IPS-NIHi7 (cell line): Measurements from ENCODE around the gene RHBDF2.

Experiments
- DNase-seq: peaks from one replicate; pipeline ENCODE4 v3.0.0; 2012; ENCODE audit warnings: mixed read lengths; ENCODE audit errors: extremely low spot score

Gene RHBDF2

DNA sequence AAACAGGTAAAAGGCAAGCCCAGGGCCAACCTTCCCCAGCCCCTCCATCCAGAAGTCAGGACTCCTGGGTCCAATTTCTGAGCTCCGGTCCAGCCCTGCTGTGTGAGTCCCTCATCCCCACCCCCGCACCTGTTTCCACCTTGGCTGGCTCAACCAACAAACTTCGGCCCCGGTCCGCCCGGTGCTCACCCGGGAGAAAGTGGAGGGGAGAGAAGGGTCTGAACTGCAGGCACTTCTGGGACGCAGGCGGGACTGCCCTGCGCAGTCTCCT is 541 bp downstream of the RHBDF2 start:
- no peak for DNase-seq

DNA sequence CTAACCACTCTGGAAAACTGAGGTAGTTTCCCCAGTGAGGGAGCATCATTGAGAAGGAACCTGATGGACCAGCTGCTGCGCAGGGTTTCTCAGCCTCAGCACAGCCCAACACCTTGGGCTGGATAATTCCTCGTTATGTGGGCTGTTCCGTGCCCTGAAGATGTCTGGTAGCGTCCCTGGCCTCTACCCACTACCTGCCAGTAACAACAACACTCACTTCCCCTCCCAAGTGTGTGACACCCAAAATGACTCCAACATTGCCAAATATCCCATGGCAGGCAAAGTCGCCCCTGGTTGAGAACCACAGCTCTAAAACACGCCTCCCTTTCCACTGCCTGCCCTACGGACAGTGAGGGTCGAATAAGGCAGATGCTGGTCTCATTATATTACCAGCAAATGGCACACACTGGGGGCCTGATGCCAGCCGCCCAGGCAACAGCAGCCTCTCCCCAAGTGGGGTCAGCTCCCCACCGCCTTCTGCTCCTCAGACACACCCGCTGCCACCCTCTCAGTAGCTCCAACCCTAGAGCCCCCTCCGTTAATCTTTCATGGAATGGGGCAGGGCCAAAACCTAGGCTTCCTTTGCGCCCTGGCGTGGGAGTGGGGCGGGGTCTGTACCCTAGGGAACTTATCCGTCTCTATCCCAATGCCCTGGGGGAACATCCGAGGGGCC is 1.0 kb downstream of the RHBDF2 start:
- no peak for DNase-seq

DNA sequence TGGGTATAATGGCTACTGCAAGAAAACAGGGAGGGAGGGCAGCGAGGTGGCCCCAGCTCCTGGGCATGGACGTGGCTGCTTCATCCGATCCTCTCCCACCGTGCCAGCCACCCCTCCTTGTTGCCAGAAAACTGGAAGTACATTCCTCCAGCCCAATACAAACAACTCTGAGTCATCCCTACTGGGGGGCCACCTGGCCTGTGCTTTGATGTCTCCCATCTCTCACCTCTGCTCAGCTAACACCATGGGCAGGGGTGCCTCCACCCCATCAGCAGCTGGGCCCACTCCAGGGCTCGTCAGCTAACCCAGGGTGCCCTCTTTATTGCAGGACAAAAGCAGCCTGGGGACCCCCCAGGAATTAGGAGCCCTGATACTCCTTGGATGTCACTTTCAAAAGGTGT is 2.0 kb downstream of the RHBDF2 start:
- no peak for DNase-seq

DNA sequence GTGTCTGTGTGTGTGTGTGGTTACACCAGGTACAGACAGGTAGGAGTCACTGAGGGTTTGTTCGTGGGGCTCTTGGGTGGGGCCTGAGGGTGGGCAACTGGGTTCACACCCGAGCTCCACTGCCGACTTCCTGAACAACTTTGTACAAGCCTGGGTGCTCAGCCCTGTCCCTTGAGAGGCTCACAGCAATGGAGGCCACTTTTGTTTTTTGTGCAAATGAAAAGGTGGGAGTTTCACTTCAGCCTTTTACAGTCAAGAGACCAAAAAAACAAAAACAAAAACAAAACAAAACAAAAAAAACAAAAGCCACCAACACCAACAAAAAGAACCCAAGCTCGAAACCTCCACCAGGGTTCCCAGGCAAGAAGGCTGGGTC is 2.4 kb downstream of the RHBDF2 start:
- no peak for DNase-seq

DNA sequence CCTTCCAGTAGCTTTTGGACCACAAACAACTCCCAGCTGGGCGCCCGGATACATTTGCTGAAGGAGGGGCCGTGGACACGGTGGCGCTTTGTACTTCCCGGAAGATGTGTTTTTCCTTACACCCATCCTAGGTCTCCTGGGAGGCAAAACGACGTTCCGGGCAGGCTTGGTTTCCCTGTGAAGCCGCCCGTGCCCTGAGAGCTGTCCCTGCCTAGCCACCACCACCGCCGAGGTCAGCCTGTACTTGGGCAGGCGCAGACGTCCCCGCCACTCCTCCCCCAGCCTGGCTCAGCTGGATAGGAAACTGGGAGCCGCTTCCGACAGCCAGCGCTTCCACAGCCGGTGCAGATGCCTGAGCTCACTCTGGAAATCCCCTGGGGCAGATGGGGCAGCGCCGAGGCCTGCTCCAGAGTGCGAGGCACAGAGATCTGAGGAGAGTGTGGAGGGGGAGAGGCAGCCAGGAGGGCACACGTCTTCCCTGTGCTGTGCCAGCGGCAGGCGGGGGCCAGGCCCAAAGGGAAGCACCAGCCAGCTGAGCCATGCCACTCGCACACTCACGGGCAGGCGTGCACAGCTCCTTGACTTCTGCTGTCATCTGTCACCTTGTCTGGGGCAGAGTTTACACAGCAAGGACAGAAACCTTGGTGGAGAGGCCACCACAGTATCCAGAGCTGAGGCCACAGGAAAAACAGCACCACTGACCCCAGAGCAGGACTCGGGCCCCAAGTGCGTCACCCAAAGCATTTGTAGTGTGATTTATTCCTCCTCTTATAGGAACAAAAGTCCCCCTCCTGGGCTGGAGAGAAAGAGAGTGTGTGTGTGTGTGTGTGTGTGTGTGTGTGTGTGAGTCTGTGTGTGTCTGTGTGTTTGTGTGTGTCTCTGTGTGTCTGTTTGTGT is 3.0 kb downstream of the RHBDF2 start:
- DNase-seq = peak; percentile 73

DNA sequence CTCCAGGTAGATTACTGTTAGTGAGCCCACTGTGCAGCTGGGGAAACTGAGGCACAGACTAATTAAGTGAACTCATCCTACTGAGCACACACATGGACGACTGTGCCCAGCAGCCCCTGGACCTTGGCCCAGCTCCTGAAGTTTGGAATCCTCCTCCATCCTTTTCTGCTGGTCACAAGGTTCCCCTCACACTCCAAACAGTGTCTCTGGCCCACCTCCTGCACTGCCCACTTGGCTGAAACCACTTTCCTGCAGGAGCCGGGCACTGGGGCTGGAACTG is 3.6 kb downstream of the RHBDF2 start:
- no peak for DNase-seq

DNA sequence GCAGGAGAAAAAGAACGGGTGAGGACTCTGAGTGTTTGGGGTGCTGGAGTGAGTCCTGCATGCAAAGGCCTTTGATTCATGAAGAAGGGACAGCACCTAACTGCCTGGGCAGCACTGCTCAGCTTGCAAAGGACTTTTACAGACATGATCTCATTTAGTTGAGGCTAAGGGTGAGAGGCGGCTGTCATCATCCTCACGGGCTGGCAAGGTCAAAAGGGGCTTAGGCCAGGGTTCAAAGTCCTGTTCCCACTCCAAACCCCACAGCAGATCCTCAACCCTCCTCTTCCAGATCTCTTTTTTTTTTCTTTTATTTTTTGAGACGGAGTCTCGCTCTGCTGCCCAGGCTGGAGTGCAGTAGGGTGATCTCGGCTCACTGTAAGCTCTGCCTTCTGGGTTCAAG is 4.8 kb downstream of the RHBDF2 start:
- DNase-seq = no peak

DNA sequence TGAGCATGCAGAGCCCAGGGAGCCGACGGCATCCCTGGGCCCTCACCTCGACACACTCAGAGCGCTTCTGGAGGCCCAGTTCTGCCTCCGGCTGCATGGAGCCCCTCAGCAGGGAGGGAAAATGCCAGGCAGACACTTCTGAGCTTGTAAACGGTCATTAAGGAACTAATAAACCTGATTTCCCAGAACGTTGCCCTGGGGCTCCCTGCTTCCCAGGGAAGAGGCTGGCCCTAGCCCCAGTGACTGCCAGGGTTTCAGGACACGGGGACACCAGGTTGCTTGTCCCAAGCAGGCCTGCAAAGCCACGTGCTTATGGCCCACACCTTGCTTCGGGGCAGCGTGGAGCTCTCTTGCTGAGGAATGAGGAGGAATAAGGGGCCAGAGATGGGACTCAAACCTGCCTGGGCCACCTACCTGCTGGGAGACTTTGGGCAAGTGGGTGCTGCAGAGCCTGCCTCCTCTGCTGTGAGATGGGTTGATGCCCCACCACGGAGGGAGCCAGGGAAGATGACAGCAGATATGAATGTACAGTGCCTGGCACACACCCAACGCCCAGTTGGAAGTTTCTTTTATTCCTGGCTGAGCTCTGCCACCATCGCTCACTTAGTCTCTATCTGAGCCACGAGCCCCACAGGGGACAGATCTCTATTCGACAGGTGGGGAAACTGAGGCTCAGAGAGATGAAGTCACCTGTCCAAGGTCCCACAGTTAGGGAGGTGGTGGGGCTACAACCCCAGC is 5.4 kb downstream of the RHBDF2 start:
- no peak for DNase-seq

DNA sequence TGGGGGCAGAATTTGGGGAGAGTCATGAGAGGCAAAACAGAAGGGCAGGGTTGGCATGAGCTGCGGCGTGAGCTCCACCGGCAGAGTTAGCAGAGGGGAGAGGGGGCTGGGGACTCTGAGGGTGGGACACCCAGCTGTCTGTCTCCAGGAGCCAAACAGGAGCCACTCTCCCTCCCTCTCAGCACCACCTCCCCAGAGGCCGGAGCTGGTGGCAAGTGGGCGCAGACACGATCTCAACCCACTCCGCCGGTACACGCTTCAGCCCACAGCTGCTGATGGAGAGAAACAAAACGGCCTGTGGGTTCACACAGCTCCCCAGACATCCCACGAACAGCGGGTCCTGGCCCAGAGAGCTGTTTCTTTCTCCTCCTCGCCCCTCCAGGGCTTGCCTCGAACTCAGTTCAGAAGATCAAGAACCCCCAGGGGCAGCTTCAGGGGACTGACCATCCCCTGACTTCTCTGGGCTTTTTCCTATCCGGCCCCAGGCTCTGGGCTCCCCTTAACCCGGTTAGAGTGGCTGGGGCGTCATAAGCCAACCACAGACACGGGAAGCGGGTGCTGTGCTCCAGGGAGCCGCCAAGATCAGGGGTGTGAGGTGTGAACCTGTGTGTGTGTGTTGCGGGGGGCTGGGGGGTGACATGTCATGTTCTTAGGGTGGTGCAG is 7.6 kb downstream of the RHBDF2 start:
- no peak for DNase-seq

DNA sequence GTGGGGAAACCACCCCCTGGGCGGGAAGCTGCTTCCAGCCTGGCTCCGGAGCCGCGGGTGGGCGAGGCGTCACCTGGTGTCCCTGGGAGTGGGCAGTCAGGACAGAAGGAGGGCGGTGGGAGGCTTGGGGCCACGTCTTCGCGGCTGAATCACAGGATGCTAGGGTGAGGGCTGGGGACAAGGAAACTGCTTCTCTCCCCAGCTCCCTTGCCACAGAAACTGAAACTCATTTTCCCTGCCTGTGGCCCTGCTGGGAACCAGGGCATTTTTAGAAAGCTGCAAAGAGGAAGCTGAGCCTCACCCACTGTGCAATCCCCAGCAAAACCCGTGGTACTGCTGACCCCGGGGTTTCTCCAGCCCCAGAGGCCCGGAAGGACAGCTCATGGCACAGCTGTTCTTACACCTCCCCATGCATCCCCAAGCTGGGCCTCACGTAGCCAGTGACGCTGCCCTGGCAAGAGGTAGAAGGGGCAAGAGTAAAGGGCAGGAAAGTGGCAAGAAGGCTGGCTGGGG is 8.2 kb downstream of the RHBDF2 start:
- DNase-seq = no peak

DNA sequence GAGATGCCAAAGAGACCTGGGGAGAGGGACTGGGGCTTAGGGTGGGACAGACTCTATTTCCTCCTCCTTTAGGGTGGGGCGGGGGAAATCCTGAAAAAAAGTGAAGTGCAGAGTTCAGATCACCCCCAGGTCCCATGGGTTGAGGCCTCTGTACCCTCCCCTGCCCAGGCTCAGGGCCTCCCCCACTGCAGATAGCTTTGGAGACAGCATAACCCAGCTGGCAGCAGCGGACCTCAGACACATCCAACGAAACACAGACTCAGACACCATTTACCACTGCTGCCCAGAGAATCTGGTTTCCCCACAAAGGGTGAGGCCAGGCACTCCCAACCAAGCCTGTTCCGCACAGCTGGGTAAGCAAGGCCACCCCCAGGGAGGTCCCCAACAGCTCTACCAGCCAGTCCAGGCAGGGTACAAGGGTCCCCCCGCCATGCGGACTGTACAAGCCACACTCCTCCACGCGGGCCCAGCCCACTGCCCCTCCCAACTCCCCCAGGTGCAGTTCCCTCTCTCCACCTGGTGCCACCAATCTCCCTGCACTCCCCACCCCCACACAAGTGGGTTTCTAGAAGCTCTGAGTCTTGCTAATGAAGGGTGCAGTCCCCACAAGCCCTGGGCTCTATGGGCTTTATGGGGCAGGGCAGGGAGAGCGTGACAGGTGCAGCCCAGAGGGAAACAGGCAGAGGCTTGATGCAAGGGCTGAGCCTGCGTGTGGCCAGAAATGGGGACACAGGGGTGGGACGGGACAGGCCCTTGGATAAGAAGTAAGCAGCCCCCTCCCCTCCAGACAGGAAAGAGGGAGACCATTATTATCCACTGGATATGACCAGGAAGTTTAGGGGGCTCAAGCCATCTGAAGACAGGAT is 8.9 kb downstream of the RHBDF2 start:
- DNase-seq = no peak

DNA sequence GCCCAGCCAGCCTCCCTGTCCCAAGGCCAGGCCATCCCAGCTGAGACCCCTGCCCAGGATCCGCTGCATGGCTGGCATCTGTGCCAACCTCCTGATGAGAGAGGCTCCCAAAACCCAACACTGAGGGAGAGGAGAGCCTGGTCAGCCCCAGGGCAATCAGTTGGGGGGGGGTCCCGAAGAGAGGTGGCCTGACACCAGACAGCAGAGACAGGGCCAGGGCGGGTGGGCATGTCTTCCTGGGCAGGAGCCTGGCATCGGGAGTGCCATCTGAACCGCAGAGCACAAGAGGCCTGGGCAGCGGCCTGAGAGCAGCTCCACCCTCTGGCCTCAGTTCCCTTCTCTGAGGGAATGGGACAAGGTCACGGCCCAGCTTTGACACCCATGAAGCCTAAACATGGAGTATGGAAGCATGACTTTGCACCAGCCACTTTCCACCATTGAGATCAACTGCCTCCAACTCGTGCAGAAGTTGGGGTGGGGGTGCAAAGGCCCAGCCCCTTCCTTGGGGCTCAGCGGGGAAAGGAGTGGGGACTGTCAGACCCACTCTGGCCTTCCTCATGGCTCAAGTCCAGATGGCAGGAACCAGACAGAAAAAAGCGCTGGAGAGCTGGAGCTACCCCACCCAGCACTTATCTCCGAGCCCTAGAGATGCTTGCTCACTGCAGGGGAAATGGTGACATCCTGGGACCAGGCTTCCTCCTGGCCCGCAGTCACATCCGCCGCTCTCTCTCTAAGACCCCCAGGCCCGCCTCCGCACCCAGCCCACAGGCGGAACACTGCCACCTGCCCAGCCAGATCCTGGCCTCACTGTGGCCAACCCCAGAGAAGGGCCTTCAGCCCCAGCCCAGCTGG is 9.7 kb downstream of the RHBDF2 start:
- no peak for DNase-seq

DNA sequence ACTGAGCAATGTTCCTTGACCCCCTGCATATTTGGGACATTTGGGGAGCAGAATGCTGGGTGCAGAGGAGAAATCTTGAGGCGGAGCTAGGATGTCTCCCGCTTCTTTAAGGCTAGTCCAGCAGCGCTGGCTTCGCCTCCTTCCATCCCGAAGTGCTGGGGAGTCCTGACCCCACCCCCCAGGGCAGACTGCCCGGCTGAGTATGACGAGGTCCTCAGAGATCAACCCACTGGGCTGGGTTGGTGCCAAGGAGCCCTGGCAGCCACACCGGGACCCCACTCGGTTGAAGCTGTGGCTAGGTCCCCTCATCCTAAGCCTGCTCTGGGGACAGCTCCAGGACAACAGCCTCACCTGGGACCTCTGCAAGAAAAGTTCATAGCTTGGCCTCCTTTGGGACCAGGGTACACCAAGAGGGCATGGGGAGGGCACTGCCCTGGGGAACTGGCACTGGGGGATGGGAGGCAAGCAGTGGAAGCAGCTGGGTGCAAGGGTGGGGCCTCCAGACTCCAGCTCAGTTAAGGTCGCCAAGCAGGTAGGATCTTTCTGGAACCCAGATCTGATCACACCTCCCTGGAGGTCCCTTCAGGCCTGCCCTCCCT is 11.0 kb downstream of the RHBDF2 start:
- no peak for DNase-seq

DNA sequence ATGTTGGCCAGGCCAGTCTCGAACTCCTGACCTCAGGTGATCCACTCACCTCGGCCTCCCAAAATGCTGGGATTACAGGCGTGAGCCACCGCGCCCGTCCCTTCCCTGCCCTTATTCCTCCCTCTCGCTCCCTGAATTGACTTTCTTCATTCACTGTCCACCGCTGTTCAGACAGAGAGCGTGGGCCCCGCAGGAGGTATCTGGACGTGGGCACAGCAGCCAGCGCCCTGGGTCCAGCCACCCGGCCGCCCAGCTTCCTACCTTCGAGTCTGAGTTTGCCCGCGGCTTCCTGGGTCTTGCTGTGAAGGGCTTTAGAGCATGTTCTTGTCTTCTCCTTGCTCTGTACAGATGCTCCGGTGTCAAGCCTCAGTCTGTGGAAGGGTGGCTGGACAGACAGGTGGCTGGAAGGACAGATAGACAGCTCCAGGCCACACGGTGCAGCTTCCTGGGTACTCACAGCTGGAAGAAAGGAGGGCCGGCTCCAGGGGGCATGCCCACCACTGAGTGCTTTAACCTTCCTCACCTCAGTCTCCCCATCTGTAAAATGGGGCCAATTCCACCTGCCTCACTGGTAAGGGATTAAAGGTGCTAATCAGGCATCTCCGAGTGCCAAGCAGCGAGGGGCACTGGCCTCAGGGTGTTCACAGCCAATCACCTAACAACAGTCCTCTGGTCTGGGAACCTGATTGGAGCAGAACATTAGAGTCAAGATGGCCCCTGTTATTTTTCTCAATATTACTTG is 13.6 kb downstream of the RHBDF2 start:
- DNase-seq = no peak

DNA sequence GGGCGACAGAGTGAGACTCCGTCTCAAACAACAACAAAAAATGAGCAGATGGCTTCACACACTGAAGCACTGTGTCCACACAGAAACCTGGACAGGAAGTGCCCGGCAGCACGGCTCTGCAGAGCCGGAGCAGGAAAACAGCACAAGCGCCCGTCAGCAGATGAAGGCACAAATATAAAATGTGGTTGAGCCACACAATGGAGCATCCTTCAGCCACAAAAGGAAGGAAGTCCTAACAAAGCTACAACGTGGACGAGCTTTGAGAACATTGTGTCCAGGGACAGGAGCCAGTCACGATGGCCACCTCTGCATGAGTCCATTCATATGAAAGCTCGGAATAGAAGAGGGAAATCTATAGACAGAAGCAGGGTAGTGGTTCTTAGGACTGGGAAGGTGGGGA is 15.7 kb downstream of the RHBDF2 start:
- DNase-seq = no peak

DNA sequence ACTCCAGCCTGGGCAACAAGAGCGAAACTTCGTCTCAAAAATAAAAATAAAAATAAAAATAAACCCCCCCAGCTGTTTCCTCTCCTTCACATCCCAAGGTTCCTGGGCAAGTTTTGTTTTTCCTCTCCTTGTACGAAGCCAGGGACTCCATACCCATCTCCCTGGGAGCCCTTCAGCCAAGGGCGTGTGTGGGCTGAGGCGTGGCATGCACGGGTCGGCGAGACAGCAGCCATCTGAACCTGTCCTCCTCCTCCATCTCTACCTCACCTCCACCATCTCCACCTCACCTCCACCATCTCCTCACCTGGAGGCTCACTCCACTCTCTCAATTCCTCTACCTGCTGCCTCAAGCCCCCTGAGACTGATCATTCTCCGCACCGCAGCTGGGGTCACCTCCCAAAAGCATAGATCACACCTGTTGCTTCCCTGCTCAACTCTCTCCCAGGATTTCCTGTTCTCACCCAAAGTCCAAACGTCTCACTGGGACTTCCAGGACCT is 16.9 kb downstream of the RHBDF2 start:
- DNase-seq = no peak

DNA sequence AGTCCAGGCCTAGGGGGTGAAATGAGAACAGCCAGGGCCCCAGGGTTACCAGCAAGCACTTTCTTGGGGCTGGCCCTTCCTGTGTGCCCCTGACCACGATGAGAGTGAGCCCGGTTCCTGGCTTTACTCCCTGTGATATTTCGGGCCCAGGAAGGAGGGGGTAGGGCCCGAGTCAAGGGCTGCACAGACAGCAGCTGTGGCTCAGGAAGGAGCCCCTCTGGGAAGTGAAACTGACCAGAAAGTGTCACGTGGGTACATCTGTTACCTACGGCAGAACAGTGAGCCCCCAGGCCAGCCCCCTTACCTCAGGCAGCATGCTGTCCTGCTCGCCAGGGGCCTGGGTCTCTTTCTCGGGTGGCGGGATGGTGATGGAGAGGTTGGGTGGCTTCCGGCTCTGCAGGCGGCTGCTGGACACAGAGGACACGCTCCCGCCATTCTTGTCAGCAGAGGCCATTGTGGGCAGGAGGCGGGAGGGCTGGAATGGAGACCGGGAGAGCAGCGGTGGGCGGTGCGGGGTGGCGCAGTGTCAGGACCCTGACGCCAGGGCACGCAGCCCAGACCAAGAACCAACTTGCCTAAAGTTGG is 20.1 kb downstream of the RHBDF2 start:
- no peak for DNase-seq

DNA sequence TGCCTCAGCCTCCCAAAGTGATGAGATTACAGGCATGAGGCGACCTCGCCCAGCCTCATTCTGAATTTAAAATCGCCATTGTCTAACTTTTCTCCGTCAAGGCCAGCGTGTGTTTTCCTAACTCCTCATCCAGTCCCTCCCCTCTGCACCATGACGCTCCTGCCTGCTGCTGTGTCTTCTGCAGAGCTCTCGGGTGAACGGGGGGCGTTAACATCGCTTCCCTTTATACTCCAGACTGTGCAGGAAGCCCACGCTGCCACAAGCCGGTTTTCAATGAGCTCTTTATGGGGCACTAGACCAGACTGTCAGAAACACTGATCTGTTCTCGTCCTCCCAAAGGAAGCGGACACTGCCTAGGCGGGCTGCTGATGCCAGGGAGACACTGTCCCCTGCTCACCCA is 20.6 kb downstream of the RHBDF2 start:
- no peak for DNase-seq

DNA sequence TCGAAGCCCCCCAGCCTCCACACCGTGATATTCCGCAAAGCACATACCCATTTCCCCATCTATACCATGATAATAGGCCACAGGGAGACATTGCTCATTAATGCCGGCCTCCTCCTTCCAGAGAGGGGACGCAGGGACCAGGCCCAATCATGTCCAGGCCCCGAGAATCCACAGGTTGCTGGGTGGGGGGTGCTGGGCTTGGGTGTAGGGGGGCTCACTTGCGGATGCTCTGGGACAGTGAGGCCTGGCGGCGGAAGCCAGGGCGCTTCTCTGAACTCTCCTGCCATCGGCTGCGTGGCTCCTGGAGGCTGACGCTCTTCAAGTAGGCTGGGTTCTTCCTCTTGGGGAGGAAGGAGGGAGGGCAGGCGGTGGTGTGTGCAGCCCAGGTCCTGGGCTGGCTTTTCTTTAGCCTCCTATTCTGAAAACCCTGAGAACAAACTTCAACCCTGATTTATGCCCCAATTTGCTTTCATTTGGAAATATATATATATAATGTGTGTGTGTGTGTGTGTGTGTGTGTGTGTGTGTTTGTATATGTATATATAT is 21.6 kb downstream of the RHBDF2 start:
- no peak for DNase-seq
